GM18505 (cell line): ENCODE results near the gene KIF16B.

ENCODE experiments used
- ATAC-seq: cut with Tn5 transposase; IDR thresholded peaks from one replicate; pipeline ENCODE4 v1.9.1; 2021; ENCODE audit not compliant: unreplicated experiment
- POLR2A ChIP-seq: IDR thresholded peaks from 4 replicates; pipeline ENCODE4 v1.6.1; 2011; ENCODE audit warnings: borderline replicate concordance; ENCODE audit not compliant: insufficient read depth, insufficient read length; ENCODE audit errors: extremely low read depth

Gene KIF16B

DNA sequence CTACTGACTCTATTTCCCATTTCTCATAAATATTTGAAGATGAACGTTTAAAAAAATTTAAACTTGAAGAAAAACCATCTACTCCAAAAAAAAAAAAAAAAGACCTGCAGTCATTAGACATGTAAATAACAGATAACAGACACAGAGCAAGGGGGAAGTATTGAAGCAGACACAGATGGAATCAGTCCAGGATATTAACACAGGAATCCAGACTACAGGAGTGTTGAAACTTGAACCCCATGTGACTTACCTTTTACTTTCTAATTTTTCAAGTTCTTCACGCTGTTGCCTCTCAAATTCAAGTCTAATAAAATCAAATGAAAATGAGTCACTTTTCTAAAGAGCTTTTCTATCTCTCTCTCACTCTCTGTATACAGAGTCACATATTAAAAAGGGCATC, 191.8 kb downstream of the KIF16B start:
- no peak for TF ChIP-seq POLR2A
- no peak for ATAC-seq

- no peak for ATAC-seq
- TF ChIP-seq POLR2A: no peak
Observed at GRCh38 chr20:16378712-16379370, 194.4 kb downstream of the KIF16B start.

DNA sequence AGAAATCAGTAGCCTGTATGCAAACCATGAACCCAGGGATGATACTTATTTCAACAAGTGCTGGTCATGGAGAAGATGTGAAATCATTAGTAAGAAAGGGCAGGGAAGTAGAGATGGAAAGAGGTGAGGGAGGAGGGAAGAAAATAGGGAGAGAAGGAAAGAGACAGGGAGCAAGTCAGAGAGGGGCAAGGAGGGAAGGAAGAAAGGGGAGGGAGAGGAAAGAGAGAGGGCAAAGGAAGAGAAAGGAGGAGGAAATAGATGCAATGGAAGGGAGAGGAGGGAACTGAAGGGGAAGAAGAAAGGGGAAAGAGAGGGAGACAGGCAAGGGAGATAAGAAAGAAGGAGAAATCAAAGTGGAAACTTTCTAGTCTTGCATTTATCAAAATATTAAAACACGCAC, 195.1 kb downstream of the KIF16B start:
- ATAC-seq: no peak

DNA sequence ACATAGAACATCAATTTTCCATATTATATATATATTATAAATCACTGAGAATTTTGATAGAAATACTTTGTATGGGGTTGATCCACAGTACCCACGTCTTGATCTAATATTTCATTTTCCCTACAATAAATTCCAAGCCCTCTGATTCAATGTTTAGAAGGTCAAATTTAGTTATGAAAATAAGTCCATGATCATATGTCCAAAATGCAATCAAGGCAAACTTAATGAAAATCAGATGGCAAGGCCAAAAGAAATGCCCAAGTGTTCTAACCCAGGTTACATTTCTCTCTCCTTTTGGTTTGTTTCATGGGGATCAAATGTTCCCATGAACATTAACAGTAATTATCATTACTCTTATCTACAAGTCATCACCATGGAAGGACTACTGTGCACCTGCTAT, 203.8 kb downstream of the KIF16B start:
- no peak for ATAC-seq
- no peak for TF ChIP-seq POLR2A

More for the DNA sequence above, 195.1 kb downstream of the KIF16B start:
- TF ChIP-seq POLR2A: no peak

- ATAC-seq: no peak
- no peak for TF ChIP-seq POLR2A
Observed at GRCh38 chr20:16368645-16369292, 204.5 kb downstream of the KIF16B start.

GRCh38 chr20:16367948-16368560, 205.2 kb downstream of the KIF16B start:
- no peak for TF ChIP-seq POLR2A
- ATAC-seq: no peak

GRCh38 chr20:16366529-16366928, 206.7 kb downstream of the KIF16B start:
- no peak for ATAC-seq

DNA sequence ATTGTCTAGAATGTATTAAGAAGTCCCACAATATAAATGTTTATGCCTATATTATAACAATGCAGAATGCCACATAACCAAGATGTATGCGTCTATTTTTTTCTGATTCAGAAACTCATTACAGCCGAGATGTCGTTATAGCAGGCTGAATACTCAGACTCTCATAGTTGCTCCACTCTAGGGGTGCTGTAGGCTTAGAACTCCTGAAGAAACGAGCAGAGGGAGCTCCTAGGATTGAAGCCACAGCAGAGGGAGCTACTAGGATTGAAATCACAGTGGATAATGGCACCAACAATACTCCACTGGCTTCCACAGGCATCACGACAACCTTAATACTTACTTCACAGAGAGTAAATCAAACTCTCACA, 208.9 kb downstream of the KIF16B start:
- no peak for ATAC-seq
- TF ChIP-seq POLR2A: no peak

More at GRCh38 chr20:16366529-16366928, 206.7 kb downstream of the KIF16B start:
- no peak for TF ChIP-seq POLR2A

GRCh38 chr20:16363506-16364319, 209.5 kb downstream of the KIF16B start:
- ATAC-seq: no peak
- no peak for TF ChIP-seq POLR2A

GRCh38 chr20:16362642-16363041, 210.6 kb downstream of the KIF16B start:
- TF ChIP-seq POLR2A: no peak
- ATAC-seq: no peak

DNA sequence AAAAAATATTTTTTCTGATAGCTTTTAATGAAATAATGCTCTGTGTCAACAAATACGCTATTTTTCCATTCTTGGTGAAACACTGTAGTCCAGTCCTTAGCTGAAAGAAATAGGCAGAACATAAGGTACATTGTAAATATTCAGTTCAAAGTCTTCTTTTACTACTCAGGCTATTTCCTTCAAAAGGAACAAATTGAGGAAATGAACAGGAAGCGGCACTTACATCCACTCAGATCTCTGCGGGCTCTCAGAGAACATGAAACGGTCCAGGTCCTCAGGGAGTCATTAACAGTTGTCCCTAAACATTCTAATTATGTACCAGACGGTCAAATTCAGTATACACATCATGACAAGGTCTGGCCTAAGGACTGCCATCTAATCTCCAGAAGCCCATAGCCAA, 212.6 kb downstream of the KIF16B start:
- no peak for TF ChIP-seq POLR2A
- no peak for ATAC-seq

GRCh38 chr20:16353417-16353781, 219.8 kb downstream of the KIF16B start:
- TF ChIP-seq POLR2A: no peak
- ATAC-seq: no peak

- ATAC-seq: no peak
- TF ChIP-seq POLR2A: no peak
Observed at GRCh38 chr20:16352751-16353416, 220.4 kb downstream of the KIF16B start.

- no peak for ATAC-seq
- no peak for TF ChIP-seq POLR2A
Observed at GRCh38 chr20:16352321-16352720, 220.9 kb downstream of the KIF16B start.

DNA sequence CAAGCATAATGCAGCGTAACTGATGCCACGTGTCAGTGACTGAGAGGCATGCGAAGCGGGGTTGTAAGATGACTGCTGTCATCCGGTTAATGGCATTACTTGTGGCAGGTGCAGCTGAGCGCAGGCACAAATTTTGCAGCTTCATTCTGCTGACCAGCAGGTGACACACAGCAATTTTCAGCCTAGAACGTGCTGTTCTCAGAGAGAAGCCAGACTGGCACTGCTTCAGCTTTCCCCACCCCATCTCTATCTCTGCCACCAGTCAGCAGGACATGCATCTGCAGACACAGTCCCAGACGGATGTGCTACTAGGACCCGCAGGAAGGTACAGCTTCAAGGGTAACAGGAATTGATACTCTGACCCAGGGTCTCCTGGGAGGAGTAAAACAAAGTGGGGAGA, 221.8 kb downstream of the KIF16B start:
- no peak for TF ChIP-seq POLR2A

More for the DNA sequence above, 221.8 kb downstream of the KIF16B start:
- no peak for ATAC-seq
